ACC112 (cell line): ENCODE results near the gene AMH.
A peak's percentile ranks its signal among the peaks of the same experiment; 100 is the strongest.

ENCODE experiments used
- H2AFZ ChIP-seq: fragments of 200-600 bp; sonication (generic); one replicate; pipeline ENCODE4 v1.6.0; 2017; ENCODE audit warnings: antibody characterized with exemption, low read length; ENCODE audit not compliant: unreplicated experiment
- H3K27ac ChIP-seq: fragments of 200-600 bp; sonication (generic); 2 replicates; pipeline ENCODE4 v1.5.1; 2014; ENCODE audit warnings: low read depth, mild to moderate bottlenecking, antibody characterized with exemption, low read length, moderate library complexity
- H3K27me3 ChIP-seq: fragments of 200-600 bp; sonication (generic); 2 replicates; pipeline ENCODE4 v1.6.1; 2014; ENCODE audit warnings: mild to moderate bottlenecking, antibody characterized with exemption, low read length, moderate library complexity, mixed read lengths; ENCODE audit not compliant: insufficient read depth
- H3K36me3 ChIP-seq: fragments of 200-600 bp; sonication (generic); 2 replicates; pipeline ENCODE4 v1.6.1; 2016; ENCODE audit warnings: mild to moderate bottlenecking, antibody characterized with exemption, low read length, moderate library complexity, mixed read lengths; ENCODE audit not compliant: insufficient read depth
- H3K4me1 ChIP-seq: fragments of 200-600 bp; sonication (generic); one replicate; pipeline ENCODE4 v1.6.1; 2016; ENCODE audit warnings: low read length, mixed read lengths; ENCODE audit not compliant: insufficient read depth, unreplicated experiment, control insufficient read depth
- H3K4me3 ChIP-seq: fragments of 200-600 bp; sonication (generic); 2 replicates; pipeline ENCODE4 v1.5.1; 2014; ENCODE audit warnings: mild to moderate bottlenecking, low read depth, low read length
- H3K79me2 ChIP-seq: fragments of 200-600 bp; sonication (generic); one replicate; pipeline ENCODE4 v1.6.0; 2016; ENCODE audit warnings: low read length; ENCODE audit not compliant: control insufficient read depth, unreplicated experiment, insufficient read depth

Gene AMH

GRCh38 chr19:2210206-2210605 is 38.9 kb upstream of the AMH start:
- Histone ChIP-seq H3K27ac (no peak overlapping the region), H3K27me3 (no peaks in the 10 kb centered on the region), H3K4me1 (peaks cover 15% of the 10 kb centered on the region), H3K4me3 (no peak overlapping the region), H2AFZ (no peak overlapping the region), H3K79me2 (no peaks in the 10 kb centered on the region), H3K36me3 (no peaks in the 10 kb centered on the region)

- H3K27me3 ChIP-seq, result no peaks in the 10 kb centered on the region
- no peak overlapping the region for H2AFZ ChIP-seq
- H3K27ac ChIP-seq, result no peak overlapping the region
- no peak overlapping the region for H3K4me3 ChIP-seq
- H3K79me2 ChIP-seq, result no peaks in the 10 kb centered on the region
- peaks cover 15% of the 10 kb centered on the region for H3K4me1 ChIP-seq
- H3K36me3 ChIP-seq, result no peaks in the 10 kb centered on the region
Measured at GRCh38 chr19:2210987-2211740, 38.0 kb upstream of the AMH start.

- no peaks in the 10 kb centered on the region for H3K36me3 ChIP-seq
Measured at GRCh38 chr19:2212861-2213711, 36.0 kb upstream of the AMH start.

GRCh38 chr19:2213799-2214198 is 35.3 kb upstream of the AMH start:
- Histone ChIP-seq H2AFZ (no peak overlapping the region), H3K27me3 (no peaks in the 10 kb centered on the region), H3K36me3 (no peaks in the 10 kb centered on the region), H3K79me2 (no peaks in the 10 kb centered on the region), H3K4me1 (peaks cover 4% of the 10 kb centered on the region), H3K27ac (no peak overlapping the region), H3K4me3 (no peak overlapping the region)

More at GRCh38 chr19:2212861-2213711, 36.0 kb upstream of the AMH start:
- Histone ChIP-seq H2AFZ (no peak overlapping the region), H3K27me3 (no peaks in the 10 kb centered on the region), H3K4me3 (no peak overlapping the region), H3K27ac (no peak overlapping the region), H3K79me2 (no peaks in the 10 kb centered on the region), H3K4me1 (peaks cover 10% of the 10 kb centered on the region)

GRCh38 chr19:2214251-2214650 is 34.9 kb upstream of the AMH start:
- Histone ChIP-seq H3K4me1 (no peaks in the 10 kb centered on the region), H3K79me2 (no peaks in the 10 kb centered on the region), H3K36me3 (no peaks in the 10 kb centered on the region), H2AFZ (no peak overlapping the region), H3K27me3 (no peaks in the 10 kb centered on the region), H3K4me3 (no peak overlapping the region), H3K27ac (no peak overlapping the region)

GRCh38 chr19:2215281-2215751 is 33.8 kb upstream of the AMH start:
- H3K4me1 ChIP-seq, result no peaks in the 10 kb centered on the region
- H2AFZ ChIP-seq, result no peak overlapping the region
- H3K27me3 ChIP-seq, result no peaks in the 10 kb centered on the region
- no peak overlapping the region for H3K27ac ChIP-seq
- no peaks in the 10 kb centered on the region for H3K36me3 ChIP-seq
- no peaks in the 10 kb centered on the region for H3K79me2 ChIP-seq
- no peak overlapping the region for H3K4me3 ChIP-seq

GRCh38 chr19:2216361-2217225 is 32.5 kb upstream of the AMH start:
- H3K27ac ChIP-seq, result no peak overlapping the region
- H3K4me3 ChIP-seq, result no peak overlapping the region
- H3K4me1 ChIP-seq, result peaks cover 6% of the 10 kb centered on the region
- no peaks in the 10 kb centered on the region for H3K27me3 ChIP-seq
- no peaks in the 10 kb centered on the region for H3K36me3 ChIP-seq
- no peak overlapping the region for H2AFZ ChIP-seq
- H3K79me2 ChIP-seq, result no peaks in the 10 kb centered on the region

- no peak overlapping the region for H3K27ac ChIP-seq
- peaks cover 10% of the 10 kb centered on the region for H3K4me1 ChIP-seq
- no peak overlapping the region for H2AFZ ChIP-seq
- H3K27me3 ChIP-seq, result no peaks in the 10 kb centered on the region
- no peaks in the 10 kb centered on the region for H3K79me2 ChIP-seq
- H3K4me3 ChIP-seq, result no peak overlapping the region
- H3K36me3 ChIP-seq, result no peaks in the 10 kb centered on the region
Measured at GRCh38 chr19:2217591-2217990, 31.5 kb upstream of the AMH start.

- H2AFZ ChIP-seq, result no peak overlapping the region
- no peak overlapping the region for H3K4me3 ChIP-seq
- no peak overlapping the region for H3K27ac ChIP-seq
- H3K4me1 ChIP-seq, result peaks cover 10% of the 10 kb centered on the region
- no peaks in the 10 kb centered on the region for H3K27me3 ChIP-seq
- H3K79me2 ChIP-seq, result no peaks in the 10 kb centered on the region
- no peaks in the 10 kb centered on the region; the same call in 1 of the 2 replicates for H3K36me3 ChIP-seq
Measured at GRCh38 chr19:2219726-2220125, 29.4 kb upstream of the AMH start.

- Histone ChIP-seq H3K27me3 (no peaks in the 10 kb centered on the region), H3K4me3 (no peak overlapping the region), H2AFZ (no peak overlapping the region), H3K4me1 (peaks cover 10% of the 10 kb centered on the region), H3K27ac (peak overlapping the region; percentile 58), H3K79me2 (no peaks in the 10 kb centered on the region), H3K36me3 (no peaks in the 10 kb centered on the region; the same call in 1 of the 2 replicates)
Measured at GRCh38 chr19:2221250-2221831, 27.8 kb upstream of the AMH start.
